ENCODE measurements around the gene CFAP97D2.
"Not testable (repeated sequence)": the region's sequence is repeated elsewhere in the genome, so short reads cannot be mapped to it uniquely, and the experiment has no call there.

CFAP97D2 gene

GRCh38 chr13:114260814-114261213, 81.8 kb downstream of the CFAP97D2 start:
- in situ Hi-C loops (cut with MboI; ENCODE audit: low sequenced_read_pairs, unreplicated experiment) = no loop called here
- TF ChIP-seq CTCF (IDR thresholded peaks at IDR 0.05; ENCODE audit: borderline replicate concordance, control extremely low read depth, extremely low read depth, insufficient read depth, missing control alignments) = no peak
- DNase-seq (ENCODE audit: low spot score) = no peak

- no peak for DNase-seq (ENCODE audit: low spot score)
- no peak for TF ChIP-seq CTCF (IDR thresholded peaks at IDR 0.05; ENCODE audit: borderline replicate concordance, control extremely low read depth, extremely low read depth, insufficient read depth, missing control alignments)
- in situ Hi-C loops (cut with MboI; ENCODE audit: low sequenced_read_pairs, unreplicated experiment) = no loop called here
These were observed 82.4 kb downstream of the CFAP97D2 start for GRCh38 chr13:114261328-114261965.

- in situ Hi-C loops (cut with MboI; ENCODE audit: low sequenced_read_pairs, unreplicated experiment) = no loop called here
- no peak for TF ChIP-seq CTCF (IDR thresholded peaks at IDR 0.05; ENCODE audit: borderline replicate concordance, control extremely low read depth, extremely low read depth, insufficient read depth, missing control alignments)
- no peak for DNase-seq (ENCODE audit: low spot score)
These were observed 84.5 kb downstream of the CFAP97D2 start for GRCh38 chr13:114263578-114263977.

- in situ Hi-C loops (cut with MboI; ENCODE audit: low sequenced_read_pairs, unreplicated experiment) = not testable (repeated sequence)
These were observed 85.3 kb downstream of the CFAP97D2 start for GRCh38 chr13:114264313-114264712.

GRCh38 chr13:114264886-114265611, 86.0 kb downstream of the CFAP97D2 start:
- TF ChIP-seq CTCF (IDR thresholded peaks at IDR 0.05; ENCODE audit: borderline replicate concordance, control extremely low read depth, extremely low read depth, insufficient read depth, missing control alignments) = no peak
- no peak for DNase-seq (ENCODE audit: low spot score)
- in situ Hi-C loops (cut with MboI; ENCODE audit: low sequenced_read_pairs, unreplicated experiment) = no loop called here

More at GRCh38 chr13:114264313-114264712, 85.3 kb downstream of the CFAP97D2 start:
- not testable (repeated sequence) for DNase-seq (ENCODE audit: low spot score)

- no peak for TF ChIP-seq CTCF (IDR thresholded peaks at IDR 0.05; ENCODE audit: borderline replicate concordance, control extremely low read depth, extremely low read depth, insufficient read depth, missing control alignments)
- no peak for DNase-seq (ENCODE audit: low spot score)
- in situ Hi-C loops (cut with MboI; ENCODE audit: low sequenced_read_pairs, unreplicated experiment) = no loop called here
These were observed 87.2 kb downstream of the CFAP97D2 start for GRCh38 chr13:114266241-114266640.
